Activated CD4-positive, alpha-beta T cell treated with anti-CD3 and anti-CD28 coated beads for 1 hour (primary cell): ENCODE measurements around the gene URI1.

Experiments used
- DNase-seq: peaks from one replicate; pipeline ENCODE4 v3.0.0-alpha.2; 2020

Gene URI1

DNA sequence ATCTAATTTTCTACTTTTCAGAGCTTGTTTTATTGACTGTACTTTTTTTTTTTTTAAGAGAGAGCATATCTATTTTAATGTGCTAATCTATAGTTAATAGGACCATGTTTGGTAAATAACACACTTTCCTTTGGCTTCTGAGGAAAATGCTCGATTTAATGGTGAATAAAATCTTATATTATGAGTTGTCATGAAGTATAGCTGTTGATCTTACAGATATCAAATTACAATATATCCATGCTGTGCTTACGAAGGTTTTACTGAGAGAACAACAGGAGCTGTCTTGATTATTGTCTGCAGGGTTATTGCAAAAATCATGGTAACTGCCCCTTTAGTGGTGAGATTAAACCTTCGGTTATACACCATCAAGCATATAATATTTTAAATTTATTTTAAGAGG, 29.6 kb downstream of the URI1 start:
- no peak for DNase-seq

DNA sequence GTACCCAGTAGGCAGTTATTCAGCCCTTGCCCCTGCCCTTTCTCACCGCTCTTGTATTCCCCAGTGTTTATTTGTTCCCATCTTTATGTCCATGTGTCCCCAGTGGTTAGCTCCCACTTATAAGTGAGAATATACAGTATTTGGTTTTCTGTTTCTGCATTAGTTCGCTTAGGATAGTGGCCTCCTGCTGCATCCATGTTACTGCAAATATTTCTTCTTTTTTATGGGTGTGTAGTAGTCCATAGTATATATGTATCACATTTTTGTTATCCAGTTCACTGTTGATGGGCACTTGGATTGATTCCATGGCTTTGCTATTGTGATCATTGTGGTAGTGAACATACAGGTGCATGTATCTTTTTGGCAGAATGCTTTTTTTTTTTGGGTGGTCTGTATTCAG, 32.7 kb downstream of the URI1 start:
- DNase-seq, result no peak

DNA sequence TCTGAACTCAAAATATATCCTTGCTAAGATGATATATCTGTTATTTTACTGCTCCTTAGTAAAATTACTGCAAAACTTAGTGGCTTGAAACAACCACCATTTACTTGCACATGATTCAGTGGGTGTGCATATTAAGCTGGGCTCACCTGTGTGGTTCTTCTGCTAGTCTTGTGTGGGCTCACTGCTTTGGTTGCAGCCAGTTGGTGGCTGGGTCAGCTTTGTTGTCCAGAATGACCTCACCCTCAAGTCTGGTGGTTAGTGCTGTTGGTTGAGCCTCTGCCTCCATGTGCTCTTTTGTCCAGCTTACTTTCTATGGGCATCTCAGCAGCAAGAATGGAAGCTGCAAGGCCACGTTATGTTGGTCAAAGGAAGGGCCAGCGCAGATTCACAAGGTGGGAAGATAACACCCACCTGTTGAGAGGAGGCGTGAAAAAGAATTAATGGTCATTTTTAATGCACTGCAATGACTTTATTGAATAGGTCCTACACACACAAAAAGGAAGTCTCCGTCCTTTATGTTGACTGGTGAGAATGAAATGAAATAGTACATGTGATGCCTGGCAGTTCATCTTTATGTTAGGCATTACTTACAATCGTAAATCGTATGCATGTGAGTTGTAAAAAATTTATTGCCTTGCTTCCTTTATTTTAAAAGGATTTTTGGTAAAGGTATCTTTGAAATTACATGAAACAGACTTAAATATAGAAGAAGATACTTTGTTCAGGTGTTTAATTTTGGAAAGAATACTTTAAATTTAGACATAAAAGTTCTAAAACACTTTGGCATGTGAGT, 34.3 kb downstream of the URI1 start:
- no peak for DNase-seq

DNA sequence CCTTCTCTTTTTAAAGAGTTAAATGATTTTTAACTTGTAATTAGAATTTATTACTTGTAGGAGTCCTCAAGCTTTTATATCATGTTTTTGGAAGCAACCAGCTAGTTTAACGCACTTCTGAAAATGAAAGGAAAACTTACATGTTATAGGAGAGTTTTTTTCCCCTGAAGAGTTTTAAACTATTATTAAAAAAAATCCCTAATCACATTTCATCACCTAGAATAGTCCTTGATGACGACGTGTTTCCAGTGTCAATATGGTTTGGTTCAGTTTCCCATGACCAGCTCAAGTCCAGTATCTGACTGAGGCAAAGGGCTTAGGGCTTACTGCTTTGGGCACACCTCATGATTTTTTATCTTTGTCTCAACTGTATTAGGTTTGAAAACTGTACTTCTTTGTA, 36.0 kb downstream of the URI1 start:
- DNase-seq, result no peak

DNA sequence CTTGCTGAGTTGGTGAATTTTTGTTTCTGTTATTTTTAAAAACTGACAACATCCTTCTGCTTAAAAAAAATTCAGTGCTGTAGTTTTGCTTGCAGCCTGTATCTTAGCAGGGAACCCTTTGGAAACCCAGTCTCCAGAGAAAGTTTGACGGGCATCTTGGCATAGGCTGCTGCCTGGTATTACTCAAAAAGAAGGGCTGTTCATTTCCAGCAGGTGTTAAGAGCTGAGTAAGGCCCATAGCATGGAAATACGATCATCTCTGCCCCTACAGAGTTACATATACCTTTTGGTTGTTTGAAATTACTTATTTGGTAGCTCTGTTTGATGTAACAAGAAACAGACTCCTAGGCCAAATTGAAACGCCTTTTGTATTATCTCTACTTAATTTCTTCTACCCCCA, 41.5 kb downstream of the URI1 start:
- no peak for DNase-seq

DNA sequence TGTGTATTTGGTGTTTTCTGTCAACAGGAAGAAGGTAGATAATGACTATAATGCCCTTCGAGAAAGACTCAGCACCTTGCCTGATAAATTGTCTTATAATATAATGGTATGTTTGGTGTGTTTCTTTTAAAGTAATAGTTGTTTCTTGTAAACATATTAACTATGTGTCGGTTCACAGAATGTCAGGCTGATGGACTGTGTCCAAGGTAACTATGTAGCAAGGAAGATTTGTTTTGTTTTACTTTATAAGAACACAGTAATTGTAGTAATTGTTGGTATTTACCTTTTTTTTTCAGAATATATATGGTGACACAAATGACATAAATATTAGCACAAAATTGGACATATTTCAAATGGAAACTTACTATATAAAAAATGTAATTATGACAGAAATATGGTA, 43.2 kb downstream of the URI1 start:
- no peak for DNase-seq

DNA sequence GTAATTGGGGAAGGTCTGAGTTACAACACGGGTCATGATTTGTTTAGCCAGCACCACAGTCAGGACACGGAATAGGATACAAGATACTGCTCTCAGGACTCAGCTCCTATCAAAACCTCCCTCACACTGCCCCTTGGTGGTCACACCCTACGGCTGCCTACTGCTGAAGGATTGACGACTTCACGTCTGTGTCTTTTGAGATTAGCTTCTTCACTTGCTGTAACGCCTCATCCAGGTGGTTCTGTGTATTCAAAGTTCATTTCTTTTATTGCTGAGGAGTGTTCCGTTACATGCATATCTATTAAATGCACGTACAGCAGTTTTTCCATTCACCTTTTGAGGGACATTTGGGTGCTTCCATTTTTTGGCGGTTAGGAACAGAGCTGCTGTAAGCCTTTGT, 46.3 kb downstream of the URI1 start:
- no peak for DNase-seq

DNA sequence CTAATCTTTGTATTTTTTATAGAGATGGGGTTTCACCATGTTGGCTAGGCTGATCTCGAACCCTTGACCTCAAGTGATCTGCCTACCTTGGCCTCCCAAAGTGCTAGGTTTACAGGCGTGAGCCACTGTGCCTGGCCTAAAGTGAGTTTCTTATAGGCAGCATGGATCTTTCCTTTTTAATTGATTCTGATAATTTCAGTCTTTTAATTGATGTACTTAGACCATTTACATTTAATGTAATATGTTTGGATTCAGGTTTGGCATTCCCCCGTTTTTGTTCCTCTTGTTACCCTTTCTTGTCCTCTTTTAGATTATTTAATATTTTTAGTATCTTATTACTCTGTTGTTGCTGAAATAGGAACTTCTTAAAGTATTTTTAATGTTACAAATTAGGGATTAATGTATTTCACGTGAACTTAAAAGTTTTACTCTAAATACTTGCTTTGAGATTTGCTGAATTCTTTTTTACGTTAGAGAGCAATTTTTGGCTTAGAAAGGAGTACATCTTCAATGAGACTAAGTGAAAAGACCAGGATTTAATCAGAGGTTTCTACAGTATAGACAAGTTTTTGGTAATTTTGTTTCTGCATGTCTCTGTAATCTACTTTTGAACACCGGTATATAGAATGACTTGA, 50.3 kb downstream of the URI1 start:
- no peak for DNase-seq

DNA sequence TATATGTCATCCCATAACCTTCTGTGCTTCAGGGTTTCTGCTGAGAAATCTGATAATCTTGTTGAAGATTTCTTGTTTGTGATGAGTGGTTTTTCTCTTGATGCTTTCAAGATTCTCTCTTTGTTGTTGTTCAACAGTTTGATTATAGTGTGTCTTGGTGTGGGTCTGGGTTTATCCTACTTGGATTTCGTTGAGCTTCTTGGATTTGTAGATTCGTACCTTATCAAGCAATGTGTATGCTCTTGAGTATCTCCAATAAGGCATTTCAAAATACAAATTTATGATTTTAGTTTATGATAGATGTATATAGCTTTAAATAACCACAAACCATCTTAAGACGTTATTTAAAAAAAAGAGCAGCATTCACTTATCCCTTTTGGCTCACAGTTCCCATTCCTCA, 57.5 kb downstream of the URI1 start:
- no peak for DNase-seq

DNA sequence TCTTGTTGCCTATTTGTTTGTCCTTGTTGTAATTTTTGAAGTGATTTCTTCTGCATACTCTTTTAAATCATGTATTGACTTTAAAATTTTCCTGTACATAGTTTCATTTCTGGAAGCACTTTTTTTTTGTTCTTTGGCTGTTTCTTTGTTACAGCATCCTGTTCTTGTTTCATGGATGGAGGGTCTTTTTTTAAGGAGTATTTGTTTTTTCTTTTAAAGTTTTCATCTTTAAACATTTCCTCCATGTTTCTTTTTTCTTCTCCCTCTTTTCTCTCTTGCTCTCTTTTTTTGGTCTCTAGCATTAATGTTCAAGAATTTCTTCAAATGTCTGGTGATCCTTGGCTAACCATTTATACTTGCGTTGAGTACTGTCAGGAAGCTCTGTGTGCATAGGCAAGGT, 58.8 kb downstream of the URI1 start:
- no peak for DNase-seq

DNA sequence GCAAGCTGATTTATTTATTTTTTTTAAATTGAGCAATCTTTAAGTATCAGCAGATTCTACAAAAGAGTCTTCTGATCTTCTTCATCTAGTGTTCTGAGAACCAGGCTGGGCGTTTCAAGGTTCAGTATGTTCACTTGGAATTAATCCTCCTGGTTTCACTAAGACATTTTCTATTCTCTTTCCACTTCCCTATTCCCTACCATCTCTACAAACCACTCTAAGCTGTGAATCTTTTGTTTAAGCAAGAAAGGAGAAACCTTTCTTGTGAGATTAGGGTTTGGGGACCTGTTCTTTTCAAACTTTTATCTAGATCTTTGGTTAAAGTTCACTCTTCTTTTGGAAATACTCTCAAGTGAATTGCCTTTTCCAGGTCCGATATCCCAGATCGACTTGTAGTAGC, 59.3 kb downstream of the URI1 start:
- DNase-seq, result no peak

DNA sequence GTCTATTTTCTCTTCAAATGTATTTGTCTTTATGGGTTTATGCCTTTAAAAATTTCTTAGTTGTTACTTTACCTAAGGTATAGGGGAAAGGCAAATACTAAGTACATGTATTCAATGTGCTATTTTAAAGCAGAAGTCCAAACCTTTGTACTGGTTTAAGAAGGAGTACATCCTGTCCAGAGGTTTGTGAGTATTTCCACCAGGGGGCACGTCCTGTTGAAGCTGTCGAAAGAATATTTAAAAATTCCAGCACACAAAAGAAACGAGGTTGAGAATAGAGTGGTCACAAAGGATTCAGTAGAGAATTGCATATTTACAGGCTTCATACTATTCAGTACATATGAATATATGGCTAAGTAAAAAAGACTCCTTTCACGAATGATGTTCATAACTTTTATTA, 59.8 kb downstream of the URI1 start:
- DNase-seq, result no peak

DNA sequence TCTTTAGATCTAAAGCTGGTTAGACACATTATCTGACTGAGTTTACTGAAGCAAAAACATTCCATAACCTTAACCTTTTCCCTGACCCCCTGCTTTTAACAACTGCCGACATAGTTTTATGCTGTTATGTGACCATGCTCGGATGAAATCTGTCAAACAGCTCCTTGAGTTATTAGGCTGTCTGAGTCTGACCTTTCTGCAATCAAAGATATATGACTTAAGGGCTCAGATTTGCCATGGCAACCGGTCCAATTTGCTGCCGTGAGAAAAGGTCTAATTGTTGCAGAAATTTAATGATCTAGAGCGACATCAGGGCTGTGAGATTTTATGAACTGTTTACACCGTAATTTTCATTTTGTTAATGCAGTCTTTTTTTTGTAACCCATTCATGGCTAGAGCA, 61.8 kb downstream of the URI1 start:
- DNase-seq, result no peak

DNA sequence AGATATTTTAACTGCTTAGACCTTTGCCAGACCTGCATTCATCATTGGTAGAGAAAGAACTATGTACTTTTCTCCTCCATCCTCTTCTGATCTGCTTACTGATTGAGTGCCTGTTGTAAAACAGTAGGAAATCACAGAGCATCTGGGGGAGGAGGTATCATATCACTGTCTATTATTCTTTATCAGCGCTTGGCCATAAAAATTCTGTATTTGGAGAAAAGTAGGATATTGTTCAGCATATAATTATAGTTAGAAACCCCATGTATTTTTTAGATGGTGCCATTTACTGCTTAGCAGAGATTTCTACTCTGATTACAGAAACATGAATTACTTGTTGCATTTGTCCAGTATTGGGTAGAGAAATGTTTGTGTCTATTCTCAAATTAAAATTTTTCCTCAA, 62.4 kb downstream of the URI1 start:
- DNase-seq, result no peak

DNA sequence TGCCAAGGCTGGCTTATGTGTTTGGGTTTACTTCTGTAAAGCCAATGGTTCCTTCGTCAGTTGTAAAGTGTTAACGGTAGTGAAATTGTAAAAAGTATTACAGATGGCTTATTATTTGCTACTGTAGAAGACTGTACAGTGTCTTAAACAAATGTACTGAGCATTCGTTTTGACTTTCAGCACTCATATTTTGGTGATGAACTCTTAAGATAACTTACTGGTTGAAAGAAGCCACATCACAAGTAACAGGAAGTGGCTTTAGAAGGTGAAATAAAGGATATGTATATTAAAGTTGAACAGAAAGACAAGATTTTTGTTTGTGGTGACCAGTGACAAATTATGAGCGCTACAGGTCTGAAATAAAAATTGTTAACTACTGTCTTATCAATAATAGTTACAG, 64.2 kb downstream of the URI1 start:
- DNase-seq, result no peak

DNA sequence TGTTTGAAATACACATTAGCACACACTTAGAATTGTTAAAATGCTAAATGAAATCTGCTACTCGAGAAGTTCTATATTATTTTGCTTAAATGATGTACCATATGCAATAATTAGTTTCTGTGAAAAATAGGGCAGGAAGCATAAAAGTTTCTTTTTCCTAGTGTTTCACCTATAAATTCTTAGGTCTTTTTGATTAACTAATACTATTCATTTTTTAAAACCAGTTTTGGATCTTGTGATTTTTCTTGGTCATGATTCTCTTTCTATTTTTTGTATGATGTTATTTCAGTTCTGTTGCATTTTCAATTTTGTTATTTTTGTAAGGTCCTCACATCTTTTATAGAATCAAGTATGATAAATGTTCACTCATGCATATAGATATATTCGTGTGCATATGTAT, 66.1 kb downstream of the URI1 start:
- no peak for DNase-seq

DNA sequence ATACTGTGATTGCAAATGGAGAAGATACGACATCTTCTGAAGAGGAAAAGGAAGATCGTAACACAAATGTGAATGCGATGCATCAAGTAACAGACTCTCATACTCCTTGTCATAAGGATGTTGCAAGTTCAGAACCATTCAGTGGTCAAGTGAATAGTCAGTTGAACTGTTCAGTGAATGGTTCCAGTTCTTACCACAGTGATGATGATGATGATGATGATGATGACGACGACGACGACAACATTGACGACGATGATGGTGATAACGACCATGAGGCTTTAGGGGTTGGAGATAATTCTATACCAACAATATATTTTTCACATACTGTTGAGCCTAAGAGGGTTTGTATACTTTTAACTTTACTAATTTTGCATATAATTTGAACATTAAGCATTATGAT, 67.0 kb downstream of the URI1 start:
- DNase-seq, result no peak

DNA sequence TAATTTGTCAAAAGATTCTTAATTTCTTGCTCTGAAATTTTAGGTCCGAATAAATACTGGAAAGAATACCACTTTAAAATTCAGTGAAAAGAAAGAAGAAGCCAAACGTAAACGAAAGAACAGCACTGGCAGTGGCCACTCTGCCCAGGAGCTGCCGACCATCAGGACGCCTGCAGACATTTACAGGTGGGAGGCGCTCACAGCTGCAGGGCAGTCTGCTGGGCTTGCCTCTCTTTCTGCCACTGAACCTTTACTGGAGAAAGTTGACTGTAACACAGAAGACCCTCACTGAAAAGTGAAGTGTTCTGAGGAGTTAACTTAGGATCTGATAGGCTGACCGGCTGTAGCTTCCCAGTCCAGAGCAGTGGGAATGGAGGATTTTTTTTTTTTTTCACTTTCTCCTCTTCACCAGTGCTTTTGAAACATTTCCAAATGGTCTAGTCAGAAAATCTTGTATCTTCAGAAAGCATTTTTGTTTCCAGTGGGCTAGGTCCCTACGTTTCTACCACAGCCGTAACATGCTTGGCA, 69.1 kb downstream of the URI1 start:
- DNase-seq, result no peak

DNA sequence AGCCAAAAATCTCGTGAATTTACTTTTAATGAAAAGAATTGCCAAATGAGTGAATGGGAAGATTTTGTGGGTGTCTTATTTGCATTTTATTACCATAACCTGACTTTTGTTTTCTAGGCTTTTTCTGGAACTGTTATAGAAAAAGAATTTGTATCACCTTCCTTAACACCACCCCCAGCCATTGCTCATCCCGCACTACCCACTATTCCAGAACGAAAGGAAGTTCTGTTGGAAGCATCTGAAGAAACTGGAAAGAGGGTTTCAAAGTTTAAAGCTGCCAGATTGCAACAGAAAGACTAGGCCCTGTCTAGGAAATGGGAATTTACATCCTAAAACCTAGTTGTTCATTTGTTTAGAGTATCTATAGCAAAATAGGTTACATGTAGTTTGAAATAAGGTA, 72.7 kb downstream of the URI1 start:
- DNase-seq, result no peak

DNA sequence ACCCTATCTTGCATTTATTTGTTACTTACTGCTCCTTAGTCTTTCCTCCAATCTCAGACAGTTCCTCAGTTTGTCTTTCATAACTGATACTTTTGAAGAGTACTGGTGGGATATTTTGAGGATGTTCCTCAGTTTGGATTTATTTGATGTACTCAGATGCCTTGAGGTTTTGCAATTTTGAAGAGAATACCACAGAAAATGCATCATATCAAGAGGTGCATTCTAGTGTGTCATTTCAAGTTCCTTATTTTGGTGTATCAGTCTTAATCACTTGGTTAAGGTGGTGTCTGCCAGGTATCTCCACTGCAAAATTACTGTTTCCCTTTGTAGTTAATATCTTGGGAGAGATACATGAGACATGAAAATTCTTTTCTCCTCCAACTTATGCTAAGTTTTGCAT, 75.1 kb downstream of the URI1 start:
- no peak for DNase-seq

DNA sequence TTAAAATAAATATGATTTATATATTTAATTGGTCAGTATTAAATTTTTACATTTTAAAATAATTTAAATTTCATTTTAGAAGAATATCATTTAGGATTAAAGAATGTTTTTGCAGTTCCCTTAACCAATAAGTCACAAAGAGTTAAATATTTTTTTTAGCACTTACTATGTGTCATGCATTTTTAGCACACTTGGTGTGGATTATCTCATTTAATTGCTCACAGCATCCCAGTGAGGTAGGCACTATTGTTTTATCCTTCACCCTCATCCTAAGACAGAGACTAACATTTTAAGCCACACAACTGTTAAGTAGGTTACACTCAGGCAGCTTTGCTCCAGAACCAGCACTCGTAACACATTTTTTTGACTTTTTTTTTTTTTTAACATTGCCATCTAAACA, 78.2 kb downstream of the URI1 start:
- no peak for DNase-seq

DNA sequence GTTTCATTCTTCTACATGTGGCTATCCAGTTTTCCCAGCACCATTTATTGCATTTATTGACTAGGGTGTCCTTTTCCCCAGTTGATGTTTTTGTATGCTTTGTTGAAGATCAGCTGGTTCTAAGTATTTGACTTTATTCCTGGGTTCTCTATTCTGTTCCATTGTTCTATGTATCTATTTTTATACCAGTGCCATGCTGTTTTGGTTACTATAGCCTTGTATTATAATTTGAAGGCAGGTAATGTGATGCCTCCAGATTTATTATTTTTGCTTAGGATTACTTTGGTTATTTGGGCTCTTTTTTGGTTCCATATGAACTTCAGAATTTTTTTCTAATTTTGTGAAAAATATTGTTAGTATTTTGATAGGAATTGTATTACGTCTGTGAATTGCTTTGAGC, 80.6 kb downstream of the URI1 start:
- no peak for DNase-seq

DNA sequence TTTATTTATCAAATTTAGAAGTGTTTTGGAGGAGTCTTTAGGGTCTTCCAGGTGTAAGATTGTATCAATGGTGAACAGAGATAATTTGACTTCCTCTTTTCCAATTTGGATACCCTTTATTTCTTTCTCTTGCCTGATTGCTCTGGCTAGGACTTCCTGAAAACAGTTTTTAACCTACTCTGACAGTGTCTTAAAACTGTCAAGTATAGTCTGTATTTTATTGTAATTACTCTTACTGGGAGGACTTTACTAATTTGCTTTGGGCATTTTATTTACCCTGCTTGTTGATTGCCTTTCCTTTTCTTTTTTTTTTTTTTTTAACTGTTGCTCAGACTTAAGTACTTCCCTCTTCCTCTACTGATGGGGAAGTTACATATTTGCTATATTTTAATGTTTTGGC, 81.3 kb downstream of the URI1 start:
- no peak for DNase-seq

DNA sequence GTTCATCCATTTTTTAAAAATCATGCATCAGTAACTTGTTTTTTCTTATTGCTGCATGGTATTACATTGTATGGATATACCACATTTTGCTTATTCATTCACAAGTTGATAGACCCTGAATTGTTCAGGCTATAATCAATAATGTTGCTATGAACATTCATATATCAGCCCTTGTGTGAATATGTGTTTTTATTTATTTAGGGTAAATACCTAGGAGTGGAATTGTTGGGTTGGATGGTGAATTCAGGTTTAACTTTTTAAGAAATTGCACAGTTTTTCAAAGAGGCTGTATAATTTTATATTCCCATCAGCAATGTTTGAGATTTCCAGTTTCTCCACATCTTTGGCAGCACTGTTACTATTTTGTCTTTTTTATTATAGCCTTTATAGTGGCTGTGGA, 82.1 kb downstream of the URI1 start:
- no peak for DNase-seq

DNA sequence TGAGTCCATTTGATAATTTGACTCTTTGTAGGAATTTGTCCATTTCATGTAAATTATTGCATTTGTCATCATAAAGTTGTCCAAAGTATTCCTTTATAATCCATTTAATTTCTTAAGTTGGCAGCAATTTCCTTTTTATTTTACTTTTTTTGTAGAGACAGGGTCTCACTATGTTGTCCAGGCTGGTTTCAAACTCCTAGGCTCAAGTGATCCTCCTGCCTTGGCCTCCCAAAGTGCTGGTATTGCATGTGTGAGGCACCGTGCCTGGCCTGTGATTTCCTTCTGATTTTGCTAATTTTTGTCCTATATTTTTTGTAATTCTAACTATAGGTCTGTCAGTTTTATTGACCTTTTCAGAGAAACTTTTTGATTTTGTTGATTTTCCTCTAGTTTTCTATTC, 84.9 kb downstream of the URI1 start:
- DNase-seq, result no peak
